AG09309 (cell line): ENCODE measurements around the gene SPRTN.

Experiments used
- DNase-seq: peaks from one replicate; pipeline ENCODE4 v3.0.0-alpha.2; 2010; ENCODE audit warnings: low read depth
- H3K4me3 ChIP-seq: 2 replicates; pipeline ENCODE4 v1.5.1; 2011; ENCODE audit warnings: mild to moderate bottlenecking, low read depth, low read length, moderate library complexity; ENCODE audit not compliant: control insufficient read depth
- TF ChIP-seq, protein P1 (sequence below): IDR thresholded peaks from 2 replicates; pipeline ENCODE4 v1.5.1; 2011; ENCODE audit warnings: mild to moderate bottlenecking, low read depth, low read length, inconsistent platforms; ENCODE audit not compliant: insufficient read depth, control insufficient read depth; ENCODE audit errors: missing control alignments

SPRTN gene

DNA sequence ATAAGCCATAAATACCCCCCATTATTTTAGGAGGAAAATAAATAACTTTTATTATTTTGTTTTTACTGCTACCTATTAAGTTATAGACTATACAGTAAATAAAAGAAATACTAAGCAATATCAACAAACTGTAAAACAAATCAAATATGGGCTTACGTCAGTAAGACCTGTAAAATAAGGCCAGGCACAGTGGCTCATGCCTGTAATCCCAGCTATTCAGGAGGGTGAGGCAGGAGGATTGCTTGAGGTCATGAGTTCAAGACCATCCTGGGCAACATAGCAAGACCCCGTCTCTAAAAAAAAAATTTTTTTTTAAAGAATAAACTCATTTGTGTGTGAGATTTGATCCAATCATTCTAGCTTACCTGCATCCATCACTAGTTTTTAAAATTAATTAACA is 66.2 kb downstream of the SPRTN start:
- DNase-seq: no peak
- TF ChIP-seq, protein P1, sequence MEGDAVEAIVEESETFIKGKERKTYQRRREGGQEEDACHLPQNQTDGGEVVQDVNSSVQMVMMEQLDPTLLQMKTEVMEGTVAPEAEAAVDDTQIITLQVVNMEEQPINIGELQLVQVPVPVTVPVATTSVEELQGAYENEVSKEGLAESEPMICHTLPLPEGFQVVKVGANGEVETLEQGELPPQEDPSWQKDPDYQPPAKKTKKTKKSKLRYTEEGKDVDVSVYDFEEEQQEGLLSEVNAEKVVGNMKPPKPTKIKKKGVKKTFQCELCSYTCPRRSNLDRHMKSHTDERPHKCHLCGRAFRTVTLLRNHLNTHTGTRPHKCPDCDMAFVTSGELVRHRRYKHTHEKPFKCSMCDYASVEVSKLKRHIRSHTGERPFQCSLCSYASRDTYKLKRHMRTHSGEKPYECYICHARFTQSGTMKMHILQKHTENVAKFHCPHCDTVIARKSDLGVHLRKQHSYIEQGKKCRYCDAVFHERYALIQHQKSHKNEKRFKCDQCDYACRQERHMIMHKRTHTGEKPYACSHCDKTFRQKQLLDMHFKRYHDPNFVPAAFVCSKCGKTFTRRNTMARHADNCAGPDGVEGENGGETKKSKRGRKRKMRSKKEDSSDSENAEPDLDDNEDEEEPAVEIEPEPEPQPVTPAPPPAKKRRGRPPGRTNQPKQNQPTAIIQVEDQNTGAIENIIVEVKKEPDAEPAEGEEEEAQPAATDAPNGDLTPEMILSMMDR: no peak
- no peak overlapping the region for H3K4me3 ChIP-seq
